ENCODE results near the gene PRKAG2. TPM values are rescaled to one million over a fixed set of nuclear protein-coding genes. Genes with fewer than 3 reads are reported as not detected.
A peak's percentile ranks its signal among the peaks of the same experiment; 100 is the strongest.

The PRKAG2 gene
- total RNA-seq, 3 donors from 2014 or later = 42.4 to 48.5 (median 46.6) TPM

DNA sequence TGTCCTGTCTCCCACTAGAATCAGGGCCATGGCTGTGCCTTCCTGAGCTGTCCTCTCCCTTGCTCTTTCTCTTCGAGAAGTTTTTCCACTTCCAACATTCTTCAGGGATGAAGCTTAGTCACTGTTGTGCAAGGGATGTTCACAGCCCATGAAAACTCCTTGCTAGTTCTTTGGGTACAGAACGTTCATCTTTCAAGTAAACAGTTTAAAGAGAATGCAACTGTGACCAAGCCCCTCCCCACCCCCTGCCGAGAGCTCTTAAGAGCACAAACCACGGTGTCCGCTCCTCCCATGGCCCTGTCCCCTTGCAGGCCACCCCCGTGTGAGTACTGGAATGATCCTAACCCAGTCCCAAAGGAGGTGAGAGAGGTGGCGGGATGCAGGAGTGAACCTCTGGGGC, 196.1 kb downstream of the PRKAG2 start:
- no peaks in the 10 kb centered on the region for H3K36me3 ChIP-seq (ENCODE audit: low read depth)
- intact Hi-C loops (cut with DNase I, micrococcal nuclease) = no loop called here
- no peaks in the 10 kb centered on the region for H3K9me3 ChIP-seq
- ATAC-seq (peak; percentile 42), DNase-seq (peak in 1 of 3 donors; percentile 55)
- no peak overlapping the region for H3K4me3 ChIP-seq
- no peak for TF ChIP-seq CTCF (IDR thresholded peaks at IDR 0.05)
- no peaks in the 10 kb centered on the region for H3K4me1 ChIP-seq (ENCODE audit: low read depth)

DNA sequence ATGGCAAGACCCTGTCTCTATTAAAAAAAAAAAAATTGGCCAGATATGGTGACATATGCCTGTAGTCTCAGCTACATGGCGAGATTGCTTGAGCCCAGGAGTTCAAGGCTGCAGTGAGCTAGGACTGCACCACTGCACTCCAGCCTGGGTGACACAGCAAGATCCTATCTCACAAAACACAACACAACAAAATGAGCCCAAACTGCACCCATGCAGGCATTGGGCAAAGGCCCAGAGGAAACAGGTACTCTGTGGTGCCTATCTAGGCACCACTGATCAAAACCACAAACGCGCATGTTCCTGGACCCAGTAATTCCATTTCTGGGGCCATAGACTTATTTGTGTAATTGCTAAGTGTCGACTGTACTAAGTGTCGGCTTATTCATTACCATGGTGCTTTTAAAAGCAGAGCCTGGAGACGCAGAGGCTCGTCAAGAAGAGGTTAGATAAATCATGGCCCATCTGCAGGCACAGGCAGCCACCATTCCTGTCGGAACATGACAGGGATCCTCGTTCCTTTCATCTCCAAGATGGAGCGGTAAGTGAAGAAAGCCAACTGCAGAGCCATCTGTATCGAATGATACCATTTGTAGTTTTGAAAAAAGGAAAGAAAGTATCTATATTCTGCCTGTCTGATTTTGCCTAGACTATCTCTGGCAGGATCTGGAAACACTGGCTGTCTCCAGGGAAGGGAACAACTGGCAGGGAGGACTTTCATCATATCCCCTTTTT, 196.9 kb downstream of the PRKAG2 start:
- Histone ChIP-seq H3K4me1 (ENCODE audit: low read depth) (no peaks in the 10 kb centered on the region), H3K9me3 (no peaks in the 10 kb centered on the region), H3K36me3 (ENCODE audit: low read depth) (no peaks in the 10 kb centered on the region), H3K4me3 (no peak overlapping the region)
- TF ChIP-seq CTCF (IDR thresholded peaks at IDR 0.05) = no peak
- DNase-seq (no peak), ATAC-seq (no peak)
- intact Hi-C loops (cut with DNase I, micrococcal nuclease) = no loop called here

DNA sequence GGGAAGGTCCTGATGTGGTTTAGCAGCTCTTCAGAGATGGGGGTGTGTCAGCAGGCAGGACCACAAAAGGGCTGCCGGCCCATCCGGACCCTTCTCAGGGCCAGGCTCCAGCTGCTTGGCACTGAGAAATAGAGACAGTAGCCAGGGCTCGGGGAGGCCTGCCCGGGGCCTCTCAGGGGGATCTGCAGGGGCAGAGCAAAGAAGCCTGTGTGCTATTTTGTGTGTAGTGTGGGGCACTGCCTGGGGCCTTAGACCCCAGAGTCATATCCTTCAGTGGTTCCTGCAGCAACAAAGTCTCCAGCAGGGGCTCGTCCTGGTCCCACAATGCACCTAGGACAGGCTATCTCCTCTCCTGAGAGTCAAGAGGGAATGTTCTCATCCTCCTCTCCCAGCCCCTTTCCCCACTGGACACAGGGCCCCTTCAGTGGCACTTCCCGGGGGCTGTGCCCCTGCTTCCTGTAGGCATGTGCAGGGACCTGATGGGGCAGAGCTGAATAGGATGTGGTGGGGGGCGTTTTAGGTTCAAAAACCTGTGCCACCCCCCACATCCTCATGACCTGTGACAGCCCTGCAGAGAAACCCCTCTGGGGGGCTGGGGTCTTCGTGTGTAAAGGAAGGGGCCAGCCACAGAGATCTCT, 197.7 kb downstream of the PRKAG2 start:
- Histone ChIP-seq H3K9me3 (no peaks in the 10 kb centered on the region), H3K36me3 (ENCODE audit: low read depth) (no peaks in the 10 kb centered on the region), H3K4me3 (no peak overlapping the region), H3K4me1 (ENCODE audit: low read depth) (no peaks in the 10 kb centered on the region)
- intact Hi-C loops (cut with DNase I, micrococcal nuclease) = no loop called here
- DNase-seq (no peak), ATAC-seq (no peak)
- TF ChIP-seq CTCF (IDR thresholded peaks at IDR 0.05) = no peak

DNA sequence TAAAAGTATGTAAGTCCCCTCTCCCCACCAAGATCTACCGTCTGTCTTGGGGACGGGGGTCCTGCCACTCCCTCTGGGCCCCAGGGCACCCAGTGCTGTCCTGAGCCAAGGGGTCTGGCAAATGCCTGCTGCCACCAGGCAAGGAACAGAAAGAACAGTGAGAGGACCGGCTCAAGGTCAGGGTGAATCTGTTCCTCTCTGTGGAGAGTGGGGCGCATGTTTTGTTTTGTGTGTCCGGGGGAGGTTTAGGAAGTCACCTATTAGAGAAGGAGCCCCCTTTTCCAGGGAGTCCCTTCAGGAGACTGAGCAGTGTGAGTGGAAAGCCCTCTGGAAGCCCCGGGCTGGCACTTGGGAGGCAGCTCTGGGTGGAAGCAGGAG, 198.7 kb downstream of the PRKAG2 start:
- intact Hi-C loops (cut with DNase I, micrococcal nuclease) = no loop called here
- ATAC-seq = no peak
- no peak for DNase-seq
- H3K9me3 ChIP-seq = no peaks in the 10 kb centered on the region
- no peak overlapping the region for H3K4me3 ChIP-seq
- no peak for TF ChIP-seq CTCF (IDR thresholded peaks at IDR 0.05)
- H3K36me3 ChIP-seq (ENCODE audit: low read depth) = no peaks in the 10 kb centered on the region
- no peaks in the 10 kb centered on the region for H3K4me1 ChIP-seq (ENCODE audit: low read depth)

GRCh38 chr7:151677581-151678226, 199.2 kb downstream of the PRKAG2 start:
- intact Hi-C loops (cut with DNase I, micrococcal nuclease) = no loop called here
- Histone ChIP-seq H3K4me1 (ENCODE audit: low read depth) (no peaks in the 10 kb centered on the region), H3K9me3 (no peaks in the 10 kb centered on the region), H3K36me3 (ENCODE audit: low read depth) (no peaks in the 10 kb centered on the region), H3K4me3 (no peak overlapping the region)
- no peak for DNase-seq
- no peak for TF ChIP-seq CTCF (IDR thresholded peaks at IDR 0.05)
- no peak for ATAC-seq

Data from mucosa of descending colon (tissue), 3 donors.